Activated CD4-positive, alpha-beta T cell treated with anti-CD3 and anti-CD28 coated beads for 24 hours (primary cell): ENCODE measurements around the gene MTMR12.
A peak's percentile ranks its signal among the peaks of the same experiment; 100 is the strongest.
"Not testable (repeated sequence)": the region's sequence is repeated elsewhere in the genome, so short reads cannot be mapped to it uniquely, and the experiment has no call there.

ENCODE experiments used
- DNase-seq, 2 donors: peaks; one replicate each; pipeline ENCODE4 v3.0.0-alpha.2; 2020; ENCODE audit warnings: low read depth in 2 of 2

The MTMR12 gene

DNA sequence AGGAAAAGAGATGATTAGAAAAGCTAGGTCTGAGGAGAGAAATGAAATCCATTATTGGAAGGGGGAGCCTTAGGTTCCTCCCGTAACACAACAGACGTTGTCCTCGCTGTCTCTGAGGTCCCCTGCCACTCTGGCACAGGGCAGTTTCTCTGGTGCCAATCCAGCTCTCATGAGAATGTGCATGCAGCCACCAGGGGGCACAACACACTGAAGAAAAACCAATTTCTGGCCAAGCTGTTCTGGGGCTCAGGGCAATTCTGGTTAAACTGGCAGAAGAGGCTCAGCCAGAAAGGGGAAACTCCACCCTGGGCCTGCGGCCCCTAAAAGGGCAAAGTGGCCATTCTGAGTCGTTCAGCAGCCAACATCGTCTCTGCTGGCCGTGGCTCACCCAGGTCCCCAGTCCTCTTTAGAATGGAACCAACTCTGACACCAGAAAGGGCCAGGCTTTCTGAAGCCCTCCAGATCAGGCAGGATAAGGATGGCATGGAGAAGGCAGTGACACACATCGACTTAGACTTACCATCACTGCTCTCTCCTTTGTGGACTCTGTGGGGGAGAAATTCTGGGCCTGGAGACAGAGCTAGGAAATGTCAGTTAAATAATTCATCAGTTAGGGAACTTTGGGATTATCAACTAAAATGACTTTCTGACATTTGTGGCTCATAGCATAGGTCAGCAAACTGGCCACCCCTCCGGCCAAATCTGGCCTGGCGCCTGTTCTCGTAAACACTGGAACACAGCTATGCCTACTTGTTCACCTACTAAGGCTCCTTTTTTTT lies 80.1 kb downstream of the MTMR12 start:
- peak; percentile 64 to 75 for DNase-seq

DNA sequence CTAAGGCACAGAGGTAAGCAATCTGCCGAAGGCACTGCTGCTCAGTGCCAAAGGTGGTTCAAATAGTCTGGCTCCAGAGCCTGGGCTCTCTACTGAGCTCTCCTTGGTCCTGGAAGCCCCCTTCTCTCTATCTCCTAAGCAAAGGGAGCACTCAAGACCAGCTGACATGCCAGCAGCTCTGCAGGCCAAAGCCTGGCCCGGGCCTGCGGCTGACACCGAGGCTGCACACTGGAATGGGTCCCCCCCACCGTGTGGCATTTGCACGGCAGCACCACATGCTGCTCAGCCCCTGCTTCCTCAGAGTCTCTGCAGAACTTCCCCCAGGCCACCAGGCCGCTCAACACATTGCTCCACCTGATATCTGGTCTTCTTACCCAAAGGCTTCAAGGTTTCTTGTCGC lies 80.8 kb downstream of the MTMR12 start:
- no peak for DNase-seq

DNA sequence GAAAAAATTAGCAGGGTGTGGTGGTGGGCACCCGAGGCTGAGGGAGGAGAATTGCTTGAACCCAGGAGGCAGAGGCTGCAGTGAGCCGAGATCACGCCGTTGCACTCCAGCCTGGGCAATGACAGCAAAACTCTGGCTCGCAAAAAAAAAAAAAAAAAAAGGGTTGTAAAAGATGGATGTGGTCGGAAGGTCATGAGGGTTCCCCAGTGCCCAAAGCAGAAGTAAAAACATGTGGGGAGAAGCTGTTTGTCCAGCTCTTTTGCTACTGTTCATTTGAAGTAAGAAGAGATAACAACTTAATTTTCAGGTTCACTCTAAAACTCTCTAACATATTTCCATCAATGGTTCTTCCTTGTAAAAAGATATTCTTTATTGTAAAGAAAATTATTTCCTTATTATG lies 81.5 kb downstream of the MTMR12 start:
- no peak for DNase-seq

DNA sequence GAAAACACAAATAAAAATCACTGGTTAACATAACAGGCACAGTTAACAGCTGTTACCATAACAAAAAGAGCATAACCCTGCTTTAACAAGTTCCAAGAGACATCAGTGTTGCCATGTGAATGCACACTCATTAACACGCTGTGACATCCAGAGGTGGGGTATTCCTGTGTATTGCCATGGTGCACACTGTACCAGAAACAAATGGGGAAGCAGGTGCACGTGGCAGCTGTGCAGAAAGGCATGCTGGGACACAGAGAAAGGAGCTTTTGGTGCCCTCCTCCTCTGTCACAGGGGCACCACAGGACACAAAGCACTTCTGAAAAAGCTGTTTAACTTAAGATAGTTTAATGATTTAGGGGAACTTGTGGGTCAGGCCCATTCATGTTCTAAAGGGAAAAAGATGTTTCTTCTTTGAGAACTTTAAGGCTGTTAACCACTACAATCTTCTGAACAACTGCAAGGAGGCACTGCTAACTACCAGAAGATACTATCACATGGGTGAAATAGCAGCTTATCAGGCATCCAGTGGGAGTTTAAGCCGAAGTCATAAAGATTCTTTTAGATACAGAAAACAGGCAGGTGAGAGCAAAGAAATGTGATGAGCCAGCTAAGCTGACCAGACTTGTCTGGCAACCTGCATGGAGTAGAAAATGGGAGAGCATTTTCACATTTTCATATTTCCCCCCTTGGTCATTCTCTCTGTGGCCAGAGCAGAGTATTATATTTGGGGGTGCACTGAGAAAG lies 82.2 kb downstream of the MTMR12 start:
- DNase-seq, result no peak

DNA sequence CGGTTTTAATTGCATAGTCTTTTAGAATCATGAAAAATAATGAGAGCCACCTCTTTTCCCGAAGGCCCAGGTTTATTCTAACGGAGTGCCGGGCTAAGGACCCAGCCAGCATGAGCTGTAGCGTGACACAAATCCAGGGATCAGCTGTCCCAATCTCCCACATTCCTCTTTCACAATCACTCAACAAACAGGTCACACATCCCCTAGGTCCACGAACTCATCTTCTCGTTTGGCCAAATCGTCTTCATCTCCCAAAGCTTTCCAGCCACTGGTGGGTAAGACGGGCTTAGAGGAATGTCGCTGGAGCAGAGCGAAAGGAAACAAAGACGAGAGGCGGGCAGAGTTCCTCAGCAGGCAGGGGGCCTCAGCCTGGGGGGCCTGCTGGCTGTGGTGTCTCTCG lies 83.2 kb downstream of the MTMR12 start:
- no peak for DNase-seq

DNA sequence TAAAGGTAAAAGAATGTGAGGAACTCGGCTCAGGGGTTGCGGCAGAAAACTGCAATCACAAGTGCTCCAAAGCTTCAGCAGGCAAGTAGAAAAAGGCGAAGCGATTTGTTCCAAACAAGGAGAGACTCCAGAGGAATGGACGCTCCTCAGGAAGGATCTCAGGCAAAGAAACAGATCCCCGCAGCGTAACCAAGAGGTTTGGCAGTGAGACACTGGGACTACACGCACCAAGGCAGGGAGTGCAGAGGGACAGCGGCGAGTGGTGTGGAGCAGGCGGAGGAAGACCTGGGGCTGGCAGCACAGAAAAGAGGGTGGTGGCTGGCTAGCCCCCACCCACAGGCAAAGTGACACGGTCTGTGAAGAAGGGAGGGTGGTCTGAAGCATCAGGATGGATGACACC lies 83.9 kb downstream of the MTMR12 start:
- DNase-seq, result no peak

DNA sequence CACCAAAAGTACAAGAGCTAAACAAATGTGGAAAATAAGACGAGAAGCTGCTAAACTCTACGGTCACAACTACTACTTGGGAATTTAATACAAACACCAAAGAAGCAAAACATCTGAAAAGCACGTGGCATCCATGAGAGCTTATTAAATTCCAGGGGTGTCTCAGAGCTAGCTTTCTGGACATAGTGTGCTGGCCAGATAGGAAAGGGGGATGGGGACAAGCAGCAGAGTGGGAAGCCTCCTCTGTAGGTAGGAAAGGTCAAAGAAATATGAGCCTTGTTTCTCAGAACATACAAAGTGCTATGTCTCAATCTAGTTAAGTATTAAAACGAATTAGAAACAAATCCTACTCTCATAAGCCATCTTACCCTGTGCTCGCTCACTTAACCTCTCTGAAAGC lies 87.3 kb downstream of the MTMR12 start:
- DNase-seq, result no peak

DNA sequence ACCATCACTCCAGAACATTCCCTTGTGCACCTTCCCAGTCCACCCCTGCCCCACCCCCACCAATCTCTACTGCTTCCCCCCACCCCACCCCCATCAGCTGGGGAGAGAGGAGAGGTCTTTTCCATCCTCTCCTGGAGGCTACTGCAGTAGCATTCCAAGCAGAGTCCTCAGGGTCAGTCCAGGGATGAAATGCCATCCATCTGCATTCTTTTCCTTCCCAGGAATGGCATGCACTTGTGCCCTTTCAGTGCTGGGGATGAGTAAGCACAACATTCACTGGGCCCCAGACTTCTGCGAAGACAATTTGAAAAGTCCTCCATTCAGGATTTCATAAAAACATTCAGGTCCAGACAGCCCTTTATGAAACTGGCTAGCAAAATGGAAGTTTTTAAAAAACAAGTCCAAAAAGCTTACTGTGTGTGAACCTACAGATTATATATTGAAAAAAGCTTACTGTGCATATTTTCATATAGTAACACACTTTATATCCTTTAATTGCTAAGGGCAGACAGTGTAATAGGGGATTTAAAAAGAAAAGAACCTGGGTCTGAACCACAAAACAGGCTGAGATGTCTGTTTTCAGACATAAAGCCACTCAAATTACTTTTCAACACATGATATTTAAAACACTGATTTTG lies 88.6 kb downstream of the MTMR12 start:
- no peak for DNase-seq

DNA sequence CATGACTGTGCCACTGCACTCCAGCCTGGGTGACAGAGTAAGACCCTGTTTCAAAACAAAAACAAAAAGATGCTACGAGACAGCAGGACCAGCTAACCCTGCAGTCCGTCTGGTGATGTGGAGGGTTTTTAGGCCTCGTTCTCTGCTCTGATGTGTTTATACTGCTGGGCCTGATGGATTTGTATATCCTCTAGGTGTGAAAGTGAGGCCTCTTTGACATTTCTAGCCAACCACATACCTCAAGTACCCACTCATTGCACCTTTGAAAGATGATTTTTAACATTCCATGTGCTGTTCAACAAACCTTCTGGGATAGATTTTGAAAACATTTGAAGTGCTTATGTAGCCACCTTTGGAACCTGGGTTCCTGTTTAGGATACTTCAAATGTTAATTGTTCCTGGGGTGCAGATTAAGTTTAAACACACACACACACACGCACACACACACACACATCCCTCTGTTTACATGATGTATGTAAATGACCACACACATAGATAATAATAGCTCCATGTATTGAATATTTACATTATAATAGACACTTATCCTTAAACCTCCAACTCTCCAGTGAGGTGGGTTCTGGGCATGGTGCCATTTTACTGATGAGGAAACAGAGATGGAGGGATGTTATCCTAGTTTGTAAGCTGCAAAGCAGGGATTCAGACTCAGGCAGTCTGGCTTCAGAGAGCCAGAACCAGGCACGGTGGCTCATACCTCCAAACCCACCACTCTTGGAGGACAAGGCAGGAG lies 89.8 kb downstream of the MTMR12 start:
- no peak for DNase-seq

DNA sequence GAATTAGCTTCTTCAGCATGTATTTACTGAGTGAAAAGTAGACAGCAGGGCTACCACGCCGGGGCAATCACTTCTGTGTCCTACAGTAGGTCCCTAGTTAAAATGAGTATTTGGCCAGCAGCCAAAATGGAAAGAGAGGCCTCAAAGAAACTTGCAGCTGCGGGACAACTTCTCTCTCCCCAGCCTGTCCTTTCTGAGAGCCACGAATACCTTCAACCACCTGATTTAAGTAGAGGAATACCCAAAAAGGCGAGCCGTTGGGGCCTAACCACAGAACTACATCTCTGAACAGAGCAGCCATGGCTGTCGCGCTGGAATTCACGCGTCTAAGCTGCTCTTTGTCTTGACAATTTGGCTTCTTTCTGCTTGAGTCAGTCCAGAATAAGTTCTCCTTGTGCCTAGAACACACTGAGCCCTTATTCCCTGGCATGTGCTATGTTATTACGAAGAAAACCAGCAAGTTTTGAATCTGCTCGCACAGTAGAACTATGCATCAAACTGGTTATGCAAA lies 94.8 kb downstream of the MTMR12 start:
- DNase-seq, result no peak

DNA sequence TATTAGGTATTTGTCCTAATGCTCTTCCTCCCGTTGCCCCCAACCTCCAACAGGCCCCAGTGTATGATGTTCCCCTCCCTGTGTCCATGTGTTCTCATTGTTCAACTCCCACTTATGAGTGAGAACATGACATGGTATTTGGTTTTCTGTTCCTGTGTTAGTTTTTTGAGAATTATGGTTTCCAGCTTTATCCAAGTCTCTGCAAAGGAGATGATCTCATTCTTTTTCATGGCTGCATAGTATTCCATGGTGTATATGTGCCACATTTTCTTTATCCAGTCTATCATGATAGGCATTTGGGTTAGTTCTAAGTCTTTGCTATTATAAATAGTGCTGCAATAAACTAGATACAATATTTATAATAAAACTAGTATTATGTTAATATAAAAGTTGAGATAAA lies 98.4 kb downstream of the MTMR12 start:
- DNase-seq, result not testable (repeated sequence)

DNA sequence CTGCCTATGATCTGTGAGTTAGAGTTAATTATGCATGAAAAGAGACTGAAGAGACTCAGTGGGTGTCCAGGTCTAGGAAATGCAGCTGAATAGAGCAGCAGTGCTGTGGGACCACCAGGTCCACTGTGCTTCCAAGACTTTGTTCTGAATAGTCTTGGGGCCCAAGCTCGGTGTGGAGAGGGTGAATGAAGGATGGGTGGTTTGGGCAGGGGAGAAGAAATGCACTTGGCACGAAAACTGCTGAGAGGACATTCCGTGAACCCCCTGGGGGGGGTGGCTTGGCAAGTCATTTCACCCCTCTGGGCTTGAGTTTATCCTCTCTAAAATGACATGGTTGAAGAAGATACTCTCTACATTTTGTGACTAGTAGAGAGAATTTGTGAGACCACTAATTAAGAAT lies 102.6 kb downstream of the MTMR12 start:
- DNase-seq, result no peak

DNA sequence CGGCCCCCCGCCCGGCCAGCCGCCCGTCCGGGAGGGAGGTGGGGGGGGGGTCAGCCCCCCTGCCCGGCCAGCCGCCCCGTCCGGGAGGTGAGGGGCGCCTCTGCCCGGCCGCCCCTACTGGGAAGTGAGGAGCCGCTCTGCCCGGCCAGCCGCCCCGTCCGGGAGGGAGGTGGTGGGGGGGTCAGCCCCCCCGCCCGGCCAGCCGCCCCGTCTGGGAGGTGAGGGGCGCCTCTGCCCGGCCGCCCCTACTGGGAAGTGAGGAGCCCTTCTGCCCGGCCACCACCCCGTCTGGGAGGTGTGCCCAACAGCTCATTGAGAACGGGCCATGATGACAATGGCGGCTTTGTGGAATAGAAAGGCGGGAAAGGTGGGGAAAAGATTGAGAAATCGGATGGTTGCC lies 103.9 kb downstream of the MTMR12 start:
- not testable (repeated sequence) for DNase-seq

DNA sequence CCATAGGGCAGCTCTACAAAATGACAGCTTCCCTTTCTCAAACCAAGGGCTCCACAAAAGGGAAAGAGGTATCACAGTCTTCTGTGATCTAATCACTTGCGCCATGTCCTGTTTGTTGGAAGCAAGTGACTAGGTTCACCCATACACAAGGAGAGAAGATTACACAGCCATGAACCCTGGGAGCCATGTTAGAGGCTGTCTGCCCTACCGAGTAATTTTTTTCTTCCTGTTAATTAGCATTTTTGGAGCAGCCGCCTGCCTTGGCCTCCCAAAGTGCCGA lies 105.4 kb downstream of the MTMR12 start:
- no peak for DNase-seq

DNA sequence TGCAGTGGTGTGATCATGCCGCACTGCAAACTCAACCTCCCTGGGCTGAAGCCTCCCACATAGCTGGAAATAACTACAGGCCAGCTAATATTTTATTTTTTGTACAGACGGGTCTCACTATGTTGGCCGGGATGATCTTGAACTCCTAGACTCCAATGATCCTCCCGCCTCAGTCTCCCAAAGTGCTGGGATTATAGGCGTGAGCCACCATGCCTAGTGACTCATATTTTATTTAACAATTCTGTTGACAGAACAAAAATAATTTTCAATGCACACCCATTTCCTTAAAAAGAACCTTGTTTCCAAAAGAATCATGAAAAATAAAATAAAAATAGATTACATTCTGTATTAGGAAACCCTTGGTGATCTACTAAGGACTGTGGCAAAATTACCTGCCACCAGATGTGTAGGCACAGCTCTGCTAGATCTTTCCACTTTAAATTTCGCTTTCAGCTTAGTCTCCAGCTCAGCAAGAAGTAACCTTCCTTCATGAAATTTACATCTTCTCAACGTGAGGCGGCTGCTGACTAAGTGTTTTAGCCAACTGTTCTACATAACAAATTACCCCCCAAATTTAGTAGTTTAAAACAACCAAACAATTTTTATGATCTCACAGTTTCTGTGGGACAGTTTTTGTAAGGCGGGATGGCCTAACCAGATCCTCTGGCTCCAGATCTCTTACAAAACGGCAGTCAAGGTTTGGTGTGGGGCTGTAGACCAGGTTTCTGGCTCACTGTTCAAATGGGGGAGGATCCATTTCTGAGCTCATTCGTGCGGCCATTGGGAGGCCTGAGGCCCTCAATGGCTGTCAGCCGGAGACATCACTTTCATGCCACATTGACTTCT lies 106.0 kb downstream of the MTMR12 start:
- no peak for DNase-seq

DNA sequence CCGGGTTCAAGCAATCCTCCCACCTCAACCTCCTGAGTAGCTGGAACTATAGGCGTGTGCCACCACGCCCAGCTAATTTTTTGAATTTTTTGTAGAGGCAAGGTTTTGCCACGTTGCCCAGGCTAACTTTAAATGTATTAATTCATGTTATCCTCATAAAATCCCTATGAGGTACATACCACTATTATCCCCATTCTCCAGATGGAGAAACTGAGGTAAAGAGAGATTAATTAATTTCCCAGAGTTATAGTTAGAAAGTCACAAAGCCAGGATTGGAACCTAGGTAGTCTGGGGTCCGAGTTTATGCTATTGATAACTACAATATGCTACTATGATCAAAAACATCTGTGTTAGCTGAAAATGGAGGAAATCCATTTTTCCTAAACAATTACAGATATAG lies 106.7 kb downstream of the MTMR12 start:
- no peak for DNase-seq

DNA sequence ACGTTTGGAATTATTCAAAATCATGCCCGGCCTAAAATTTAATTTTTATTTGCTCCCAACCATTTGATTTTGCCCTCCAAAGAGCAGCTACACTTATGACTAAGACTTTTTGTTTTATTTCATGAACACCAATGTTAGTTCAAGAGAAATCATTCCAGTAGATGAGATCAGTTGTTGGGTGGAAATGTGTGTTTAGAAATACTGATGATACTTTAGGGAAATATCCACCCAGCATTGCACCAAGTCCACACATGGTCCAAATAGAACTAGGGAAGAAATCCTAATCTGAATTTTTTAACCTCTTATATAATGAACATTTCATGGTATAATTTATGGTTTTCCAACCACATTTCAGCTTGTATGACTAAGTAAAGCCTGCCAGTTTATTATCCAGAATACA lies 110.3 kb downstream of the MTMR12 start:
- DNase-seq, result no peak

DNA sequence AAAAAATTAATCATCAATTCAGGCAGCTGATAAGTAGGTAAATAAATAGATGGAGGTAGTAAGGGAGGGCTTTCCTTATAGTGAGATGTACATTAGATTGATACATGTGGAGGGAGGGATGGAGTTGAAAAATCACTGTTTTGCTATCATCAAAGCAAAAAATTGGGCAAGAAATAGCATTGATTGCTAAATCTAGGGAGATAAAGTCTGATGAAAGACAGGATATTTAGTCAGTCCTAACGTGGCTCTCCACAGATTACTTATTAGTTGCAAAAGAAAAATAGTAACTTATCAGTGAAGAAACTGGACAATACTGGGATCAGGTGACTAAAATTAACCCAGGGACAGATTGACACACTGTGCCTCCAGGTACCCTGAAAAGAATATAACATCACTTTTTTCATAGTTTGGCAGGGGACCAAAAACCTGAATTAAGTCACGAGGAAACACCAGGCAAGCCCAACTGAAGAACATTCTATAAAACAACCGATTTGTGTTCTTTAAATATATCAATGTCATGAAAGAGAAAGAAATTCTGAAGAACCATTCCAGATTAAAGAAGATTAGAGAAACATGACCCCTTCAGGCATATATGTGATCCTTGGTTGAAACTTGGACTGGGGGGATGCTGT lies 111.5 kb downstream of the MTMR12 start:
- DNase-seq, result no peak

DNA sequence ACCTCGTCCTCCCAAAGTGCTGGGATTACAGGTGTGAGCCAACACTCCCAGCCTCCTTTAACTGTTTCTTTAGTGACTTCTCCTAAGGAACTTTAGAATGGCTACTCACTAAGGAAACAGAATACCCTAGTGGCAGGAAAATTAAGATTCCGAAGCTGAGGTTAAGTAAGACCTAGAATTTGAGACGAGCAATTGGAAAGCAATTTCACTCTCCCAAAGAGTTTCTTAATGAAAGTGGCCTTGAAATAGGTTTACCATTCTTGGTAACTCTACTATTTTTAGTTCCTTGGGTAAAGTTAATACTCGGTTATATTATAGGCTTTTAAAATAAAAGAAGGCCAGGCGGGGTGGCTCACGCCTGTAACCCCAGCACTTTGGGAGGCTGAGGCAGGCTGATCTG lies 115.7 kb downstream of the MTMR12 start:
- no peak for DNase-seq

DNA sequence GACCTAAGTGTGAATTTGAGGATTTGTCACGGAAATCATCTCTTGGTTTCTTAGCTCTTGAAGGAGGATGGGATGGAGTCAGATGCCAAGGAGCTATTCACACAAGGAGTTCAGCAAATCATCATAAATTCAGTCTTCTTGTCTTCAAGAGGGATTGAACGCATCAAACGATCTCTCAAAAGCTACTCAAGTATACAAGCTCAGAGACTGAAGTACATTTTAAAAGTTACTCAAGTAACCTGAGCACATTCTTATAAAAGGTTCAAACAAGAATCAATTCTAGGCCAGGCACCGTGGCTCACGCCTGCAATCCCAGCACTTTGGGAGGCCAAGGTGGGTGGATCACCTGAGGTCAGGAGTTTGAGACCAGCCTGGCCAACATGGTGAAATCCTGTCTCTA lies 117.5 kb downstream of the MTMR12 start:
- no peak for DNase-seq

DNA sequence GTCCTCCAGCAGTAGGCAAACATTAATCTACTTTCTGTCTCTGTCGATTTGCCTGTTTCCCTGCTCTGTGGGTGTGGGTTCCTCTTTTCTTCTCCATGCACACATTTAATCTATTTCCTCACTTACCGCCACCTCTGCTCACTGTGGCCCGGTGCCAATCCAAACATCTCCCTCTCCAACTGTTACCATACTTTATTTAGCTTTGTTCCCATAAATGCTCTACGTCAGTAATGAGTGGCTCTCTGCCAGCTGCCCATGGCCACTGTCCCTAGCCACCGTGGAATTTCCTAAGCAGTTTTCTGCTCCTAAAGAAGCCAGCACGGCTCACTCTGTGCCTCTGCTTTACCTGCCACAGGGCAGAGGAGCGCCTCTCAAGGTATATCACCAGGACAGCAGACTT lies 119.1 kb downstream of the MTMR12 start:
- no peak for DNase-seq
